ENCODE measurements around the gene CASP14.

DNA sequence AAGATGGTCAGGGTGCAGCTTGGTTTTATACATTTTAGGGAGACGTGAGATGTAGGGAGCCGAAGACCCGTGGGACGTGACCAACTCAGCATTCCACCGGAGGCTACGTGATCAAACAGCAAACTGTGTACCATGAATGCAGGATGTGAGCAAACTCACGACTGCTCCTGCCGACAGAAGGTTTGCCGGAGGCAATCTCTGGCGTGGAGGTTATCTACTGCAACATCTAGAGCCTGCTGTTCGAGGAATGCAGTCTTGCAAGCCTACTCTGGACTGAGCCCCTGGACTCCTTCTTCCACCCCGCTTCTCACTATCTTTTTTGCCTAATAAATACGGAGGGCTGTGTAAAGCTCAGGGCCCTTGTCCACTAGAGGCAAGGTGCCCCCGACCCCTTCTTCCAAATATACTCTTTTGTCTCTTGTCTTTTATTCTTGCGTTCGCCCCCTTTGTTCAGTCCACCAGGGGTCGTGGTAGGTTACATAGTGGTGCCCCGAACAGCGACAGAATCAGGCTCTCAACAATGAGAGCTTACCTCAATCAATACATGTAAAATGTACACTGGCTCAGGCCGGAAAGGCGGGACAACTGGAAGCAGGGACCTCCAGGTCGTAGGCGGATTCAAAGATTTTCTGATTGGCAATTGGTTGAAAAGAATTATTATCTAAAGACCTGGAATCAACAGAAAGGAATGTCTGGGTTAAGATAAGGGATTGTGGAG is 23.8 kb downstream of the CASP14 start:
- TF ChIP-seq EZH2 (IDR thresholded peaks at IDR 0.05; ENCODE audit: borderline replicate concordance, low read length) = no peak
- TF ChIP-seq, protein P1, sequence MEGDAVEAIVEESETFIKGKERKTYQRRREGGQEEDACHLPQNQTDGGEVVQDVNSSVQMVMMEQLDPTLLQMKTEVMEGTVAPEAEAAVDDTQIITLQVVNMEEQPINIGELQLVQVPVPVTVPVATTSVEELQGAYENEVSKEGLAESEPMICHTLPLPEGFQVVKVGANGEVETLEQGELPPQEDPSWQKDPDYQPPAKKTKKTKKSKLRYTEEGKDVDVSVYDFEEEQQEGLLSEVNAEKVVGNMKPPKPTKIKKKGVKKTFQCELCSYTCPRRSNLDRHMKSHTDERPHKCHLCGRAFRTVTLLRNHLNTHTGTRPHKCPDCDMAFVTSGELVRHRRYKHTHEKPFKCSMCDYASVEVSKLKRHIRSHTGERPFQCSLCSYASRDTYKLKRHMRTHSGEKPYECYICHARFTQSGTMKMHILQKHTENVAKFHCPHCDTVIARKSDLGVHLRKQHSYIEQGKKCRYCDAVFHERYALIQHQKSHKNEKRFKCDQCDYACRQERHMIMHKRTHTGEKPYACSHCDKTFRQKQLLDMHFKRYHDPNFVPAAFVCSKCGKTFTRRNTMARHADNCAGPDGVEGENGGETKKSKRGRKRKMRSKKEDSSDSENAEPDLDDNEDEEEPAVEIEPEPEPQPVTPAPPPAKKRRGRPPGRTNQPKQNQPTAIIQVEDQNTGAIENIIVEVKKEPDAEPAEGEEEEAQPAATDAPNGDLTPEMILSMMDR (IDR thresholded peaks at IDR 0.05; ENCODE audit: low read length) = peak; percentile 31; the same call in 1 of the 2 replicates
